H9 (cell line): ENCODE measurements around the gene TMEM86B. TPM values are rescaled to one million over a fixed set of nuclear protein-coding genes. Genes with fewer than 3 reads are reported as not detected.

Experiments used
- DNase-seq: peaks from one replicate; pipeline ENCODE4 v3.0.0-alpha.2; 2017
- H2AFZ ChIP-seq: one replicate; pipeline ENCODE4 v1.6.1; 2013; ENCODE audit warnings: mild to moderate bottlenecking, low read length, control low read depth, moderate library complexity
- H2AK5ac ChIP-seq: 2 replicates; pipeline ENCODE4 v1.6.1; 2013; ENCODE audit warnings: low read length, control low read depth, mixed read lengths; ENCODE audit not compliant: insufficient read length
- H2BK120ac ChIP-seq: one replicate; pipeline ENCODE4 v1.6.1; 2013; ENCODE audit warnings: low read depth, mild to moderate bottlenecking, low read length, control low read depth, inconsistent platforms; ENCODE audit not compliant: poor library complexity, severe bottlenecking
- H2BK12ac ChIP-seq: 2 replicates; pipeline ENCODE4 v1.6.1; 2013; ENCODE audit warnings: low read length, control low read depth, mixed read lengths, low read depth; ENCODE audit not compliant: insufficient read length
- H2BK15ac ChIP-seq: 2 replicates; pipeline ENCODE4 v1.6.1; 2013; ENCODE audit warnings: low read depth, low read length, control low read depth
- H2BK20ac ChIP-seq: one replicate; pipeline ENCODE4 v1.6.1; 2013; ENCODE audit warnings: low read depth, mild to moderate bottlenecking, low read length, control low read depth, inconsistent platforms; ENCODE audit not compliant: poor library complexity, severe bottlenecking
- H2BK5ac ChIP-seq: 2 replicates; pipeline ENCODE4 v1.6.1; 2013; ENCODE audit warnings: low read length, control low read depth, mixed read lengths; ENCODE audit not compliant: insufficient read length
- H3K14ac ChIP-seq: 2 replicates; pipeline ENCODE4 v1.6.1; 2013; ENCODE audit warnings: low read length, control low read depth; ENCODE audit not compliant: insufficient read depth
- H3K18ac ChIP-seq: 2 replicates; pipeline ENCODE4 v1.6.1; 2013; ENCODE audit warnings: low read depth, mild to moderate bottlenecking, mixed read lengths, low read length, control low read depth; ENCODE audit not compliant: insufficient read length
- H3K23ac ChIP-seq: 2 replicates; pipeline ENCODE4 v1.6.1; 2013; ENCODE audit warnings: low read length, control low read depth, mixed read lengths, low read depth; ENCODE audit not compliant: insufficient read length
- H3K23me2 ChIP-seq: 2 replicates; pipeline ENCODE4 v1.6.1; 2013; ENCODE audit warnings: low read depth, mild to moderate bottlenecking, mixed read lengths, low read length, control low read depth; ENCODE audit not compliant: insufficient read length, poor library complexity, severe bottlenecking
- H3K27ac ChIP-seq: 2 replicates; pipeline ENCODE4 v1.5.1; 2013; ENCODE audit warnings: low read length, control low read depth, mixed read lengths, low read depth; ENCODE audit not compliant: insufficient read length
- H3K27me3 ChIP-seq: 2 replicates; pipeline ENCODE4 v1.6.1; 2013; ENCODE audit warnings: low read length, control low read depth, inconsistent platforms; ENCODE audit not compliant: insufficient read depth
- H3K4ac ChIP-seq: 2 replicates; pipeline ENCODE4 v1.6.1; 2013; ENCODE audit warnings: low read depth, mild to moderate bottlenecking, control low read depth, inconsistent platforms, low read length, moderate library complexity
- H3K4me1 ChIP-seq: 2 replicates; pipeline ENCODE4 v1.6.1; 2013; ENCODE audit warnings: low read length, control low read depth, inconsistent platforms; ENCODE audit not compliant: insufficient read depth
- H3K4me2 ChIP-seq: 2 replicates; pipeline ENCODE4 v1.6.1; 2013; ENCODE audit warnings: low read length, control low read depth, mixed read lengths; ENCODE audit not compliant: insufficient read length, insufficient read depth
- H3K56ac ChIP-seq: 2 replicates; pipeline ENCODE4 v1.6.1; 2013; ENCODE audit warnings: low read depth, mild to moderate bottlenecking, mixed read lengths, low read length, control low read depth; ENCODE audit not compliant: insufficient read length
- H3K79me1 ChIP-seq: 2 replicates; pipeline ENCODE4 v1.6.1; 2013; ENCODE audit warnings: low read depth, mild to moderate bottlenecking, moderate library complexity, low read length, control low read depth, inconsistent platforms; ENCODE audit not compliant: insufficient read depth, poor library complexity, severe bottlenecking
- H3K79me2 ChIP-seq: 2 replicates; pipeline ENCODE4 v1.6.1; 2013; ENCODE audit warnings: low read length, control low read depth, inconsistent platforms; ENCODE audit not compliant: insufficient read depth
- H3K9ac ChIP-seq: 2 replicates; pipeline ENCODE4 v1.6.1; 2013; ENCODE audit warnings: low read length, control low read depth, mixed read lengths; ENCODE audit not compliant: insufficient read length; ENCODE audit errors: extremely low read depth
- H3K9me3 ChIP-seq: one replicate; pipeline ENCODE4 v1.6.1; 2013; ENCODE audit warnings: low read depth, low read length, inconsistent platforms; ENCODE audit not compliant: control insufficient read depth
- H3T11ph ChIP-seq: one replicate; pipeline ENCODE4 v1.6.1; 2013; ENCODE audit warnings: mild to moderate bottlenecking, low read length, control low read depth, inconsistent platforms
- H4K20me1 ChIP-seq: one replicate; pipeline ENCODE4 v1.6.1; 2013; ENCODE audit not compliant: control insufficient read depth, insufficient read length, insufficient read depth
- H4K5ac ChIP-seq: 2 replicates; pipeline ENCODE4 v1.6.1; 2013; ENCODE audit warnings: low read depth, mild to moderate bottlenecking, mixed read lengths, low read length, control low read depth; ENCODE audit not compliant: insufficient read length
- H4K8ac ChIP-seq: replicated peaks from 2 replicates; pipeline ENCODE4 v1.6.1; 2013; ENCODE audit warnings: low read length, control low read depth, mixed read lengths, low read depth; ENCODE audit not compliant: insufficient read length
- H4K91ac ChIP-seq: 2 replicates; pipeline ENCODE4 v1.6.1; 2013; ENCODE audit warnings: low read depth, mild to moderate bottlenecking, moderate library complexity, mixed read lengths, low read length, control low read depth; ENCODE audit not compliant: insufficient read length
- H3K27ac Mint-ChIP-seq, 3 experiments: 2 replicates in 2 of 3; 3 replicates in 1 of 3; pipeline ENCODE4 v1.8.0; 2020 to 2021; ENCODE audit warnings: mixed read lengths in 3 of 3, mild to moderate bottlenecking in 1 of 3, moderate library complexity in 1 of 3
- H3K27me3 Mint-ChIP-seq: 2 replicates; pipeline ENCODE4 v1.8.0; 2021; ENCODE audit warnings: low read depth, mild to moderate bottlenecking, moderate library complexity, mixed read lengths
- H3K36me3 Mint-ChIP-seq, 3 experiments: 2 replicates in 2 of 3; 3 replicates in 1 of 3; pipeline ENCODE4 v1.8.0; 2020 to 2021; ENCODE audit warnings: low read depth in 3 of 3, mixed read lengths in 3 of 3; ENCODE audit not compliant: insufficient read depth in 1 of 3
- H3K4me1 Mint-ChIP-seq, 2 experiments: 2 replicates each; pipeline ENCODE4 v1.8.0; 2020; ENCODE audit warnings: mixed read lengths in 2 of 2
- H3K4me3 Mint-ChIP-seq, 2 experiments: 2 replicates in 1 of 2; 3 replicates in 1 of 2; pipeline ENCODE4 v1.8.0; 2020 to 2021; ENCODE audit warnings: mild to moderate bottlenecking in 2 of 2, mixed read lengths in 2 of 2, moderate library complexity in 1 of 2
- H3K9me3 Mint-ChIP-seq, 2 experiments: 2 replicates in 1 of 2; 3 replicates in 1 of 2; pipeline ENCODE4 v1.8.0; 2020; ENCODE audit warnings: mild to moderate bottlenecking in 2 of 2, mixed read lengths in 2 of 2, moderate library complexity in 1 of 2
- CTCF ChIP-seq: fragments of 200-600 bp; sonication (generic); conservative IDR thresholded peaks from 3 replicates; pipeline ENCODE4 v1.8.0; 2021; ENCODE audit warnings: antibody characterized with exemption, mild to moderate bottlenecking
- WGBS: extraction: QIAGEN DNeasy Blood & Tissue Kit; methylation state at CpG from one replicate; pipeline ENCODE4 v1.1.7; 2013; ENCODE audit warnings: missing lambda C conversion rate, low lambda C conversion rate, mixed read lengths; ENCODE audit not compliant: insufficient read length; ENCODE audit errors: extremely low coverage; 5-methylcytosine and 5-hydroxymethylcytosine counted together
- total RNA-seq: library from RNA; stranded (reverse); gene quantifications from 2 replicates; pipeline ENCODE4 v1.2.1, GENCODE V29; 2021

Gene TMEM86B
- total RNA-seq, 1 experiment from 2014 or later: 4.5 TPM

DNA sequence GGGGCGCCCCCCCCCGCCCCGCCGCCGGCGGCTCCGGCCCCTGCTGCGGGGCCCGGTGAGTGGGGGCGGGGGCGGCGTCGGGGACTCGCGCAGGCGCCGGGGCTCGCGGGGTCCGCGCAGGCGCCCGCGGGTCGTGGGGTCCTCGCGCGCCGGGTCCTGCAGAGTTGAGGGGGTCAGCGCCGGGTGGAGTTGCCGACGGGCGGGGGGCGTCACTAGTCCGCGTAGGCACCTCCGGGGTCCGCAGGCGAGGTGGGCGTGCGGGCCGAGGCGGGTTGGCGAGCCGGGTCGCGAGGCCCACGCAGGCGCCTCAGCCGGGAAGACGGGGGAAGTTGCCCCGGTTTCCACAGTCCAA is 29.9 kb upstream of the TMEM86B start:
- no peak overlapping the region for H3K56ac ChIP-seq
- no peak overlapping the region for H4K5ac ChIP-seq
- no peak overlapping the region for H2BK120ac ChIP-seq
- no peak overlapping the region for H4K8ac ChIP-seq
- H2BK12ac ChIP-seq: no peak overlapping the region
- H3K9me3 Mint-ChIP-seq: no peaks in the 10 kb centered on the region
- H3K14ac ChIP-seq: peak overlapping the region; percentile 47; the same call in 1 of the 2 replicates
- peaks cover 43 to 54% of the 10 kb centered on the region in 2 experiments for H3K4me1 Mint-ChIP-seq
- H3K79me2 ChIP-seq: peaks cover 39% of the 10 kb centered on the region; the same call in 1 of the 2 replicates
- peak overlapping the region; percentile 11 for H3K18ac ChIP-seq
- no peak overlapping the region for H2BK5ac ChIP-seq
- no peak overlapping the region for H2BK15ac ChIP-seq
- no peak for DNase-seq
- H3K27me3 Mint-ChIP-seq: no peaks in the 10 kb centered on the region; the same call in 1 of the 2 replicates
- no peak overlapping the region for H2AFZ ChIP-seq
- no peak overlapping the region for H2AK5ac ChIP-seq
- H3K27ac Mint-ChIP-seq: no peak overlapping the region
- peaks cover 12% of the 10 kb centered on the region; the same call in 1 of the 2 replicates for H3K4me1 ChIP-seq
- H3K4me3 Mint-ChIP-seq: peak overlapping the region; percentile 90 to 97
- TF ChIP-seq CTCF: no peak
- H3K79me1 ChIP-seq: peaks cover 16% of the 10 kb centered on the region
- H2BK20ac ChIP-seq: no peak overlapping the region
- peaks cover 9% of the 10 kb centered on the region for H3K23me2 ChIP-seq
- no CpG with 5 or more reads among the region's 53 CpGs for WGBS
- peak overlapping the region; percentile 72 for H3K9ac ChIP-seq
- no peak overlapping the region for H3T11ph ChIP-seq
- H3K27me3 ChIP-seq: no peaks in the 10 kb centered on the region
- H3K4me2 ChIP-seq: peak overlapping the region; percentile 80
- no peak overlapping the region for H3K4ac ChIP-seq
- peaks cover 3% of the 10 kb centered on the region for H4K20me1 ChIP-seq
- H3K27ac ChIP-seq: no peak overlapping the region
- peaks cover 5 to 10% (median 9%) of the 10 kb centered on the region in 3 experiments for H3K36me3 Mint-ChIP-seq
- H3K23ac ChIP-seq: no peak overlapping the region
- H4K91ac ChIP-seq: no peak overlapping the region
- H3K9me3 ChIP-seq: no peaks in the 10 kb centered on the region
